Mesenchymal stem cell (in vitro differentiated cells and primary cell): Measurements from ENCODE around the gene AK4.

Experiments
- DNase-seq: peaks from one replicate; pipeline ENCODE4 v3.0.0-alpha.2; 2013
- H2AFZ ChIP-seq: one replicate; pipeline ENCODE4 v1.6.1; 2013; ENCODE audit warnings: low read depth, mild to moderate bottlenecking, control low read depth, inconsistent platforms, low read length, moderate library complexity
- H2AK5ac ChIP-seq: 2 replicates; pipeline ENCODE4 v1.6.1; 2013; ENCODE audit warnings: low read length, moderate library complexity, mild to moderate bottlenecking, inconsistent platforms; ENCODE audit not compliant: severe bottlenecking
- H2BK120ac ChIP-seq: one replicate; pipeline ENCODE4 v1.6.1; 2013; ENCODE audit warnings: low read depth, mild to moderate bottlenecking, inconsistent platforms, low read length, moderate library complexity
- H2BK12ac ChIP-seq, 2 experiments: one replicate each; pipeline ENCODE4 v1.6.1; 2013; ENCODE audit warnings: inconsistent platforms in 2 of 2, low read length in 2 of 2, mild to moderate bottlenecking in 2 of 2, moderate library complexity in 2 of 2, control low read depth in 1 of 2
- H2BK15ac ChIP-seq: one replicate; pipeline ENCODE4 v1.6.1; 2013; ENCODE audit warnings: mild to moderate bottlenecking, low read depth, inconsistent platforms; ENCODE audit not compliant: poor library complexity, severe bottlenecking
- H2BK5ac ChIP-seq: 2 replicates; pipeline ENCODE4 v1.6.1; 2013; ENCODE audit warnings: low read depth, mild to moderate bottlenecking, low read length, control low read depth, inconsistent platforms; ENCODE audit not compliant: poor library complexity, severe bottlenecking
- H3K14ac ChIP-seq, 2 experiments: one replicate each; pipeline ENCODE4 v1.6.1; 2013; ENCODE audit warnings: inconsistent platforms in 2 of 2, low read length in 2 of 2, control low read depth in 1 of 2, mild to moderate bottlenecking in 1 of 2, moderate library complexity in 1 of 2
- H3K18ac ChIP-seq, 2 experiments: one replicate each; pipeline ENCODE4 v1.6.1; 2013; ENCODE audit warnings: inconsistent platforms in 2 of 2, low read length in 2 of 2, control low read depth in 1 of 2, low read depth in 1 of 2, mild to moderate bottlenecking in 1 of 2
- H3K23ac ChIP-seq, 2 experiments: one replicate each; pipeline ENCODE4 v1.6.1; 2013; ENCODE audit warnings: inconsistent platforms in 2 of 2, low read length in 2 of 2, mild to moderate bottlenecking in 2 of 2, moderate library complexity in 2 of 2, control low read depth in 1 of 2
- H3K27ac ChIP-seq: 2 replicates; pipeline ENCODE4 v1.5.1; 2013; ENCODE audit warnings: mild to moderate bottlenecking, moderate library complexity, low read length, control low read depth, inconsistent platforms; ENCODE audit not compliant: poor library complexity, severe bottlenecking
- H3K27me3 ChIP-seq, 2 experiments: 2 replicates each; pipeline versions ENCODE4 v1.6.1 to v1.7.0; 2013; ENCODE audit warnings: low read length in 2 of 2, mild to moderate bottlenecking in 2 of 2, moderate library complexity in 2 of 2, control low read depth in 1 of 2, inconsistent platforms in 1 of 2; ENCODE audit not compliant: control insufficient read depth in 1 of 2, insufficient read depth in 1 of 2
- H3K36me3 ChIP-seq, 2 experiments: 2 replicates each; pipeline versions ENCODE4 v1.6.1 to v1.7.0; 2013; ENCODE audit warnings: low read length in 2 of 2, control low read depth in 1 of 2, inconsistent platforms in 1 of 2, low read depth in 1 of 2, mild to moderate bottlenecking in 1 of 2; ENCODE audit not compliant: insufficient read depth in 2 of 2, control insufficient read depth in 1 of 2
- H3K4ac ChIP-seq, 2 experiments: one replicate each; pipeline ENCODE4 v1.6.1; 2013; ENCODE audit warnings: inconsistent platforms in 2 of 2, low read length in 2 of 2, mild to moderate bottlenecking in 2 of 2, moderate library complexity in 2 of 2, control low read depth in 1 of 2, low read depth in 1 of 2
- H3K4me1 ChIP-seq: 2 replicates; pipeline ENCODE4 v1.6.1; 2013; ENCODE audit warnings: low read depth, low read length, control low read depth; ENCODE audit not compliant: control insufficient read depth, insufficient read depth
- H3K4me2 ChIP-seq: 2 replicates; pipeline ENCODE4 v1.6.1; 2013; ENCODE audit warnings: low read length, mild to moderate bottlenecking, inconsistent platforms; ENCODE audit not compliant: poor library complexity, severe bottlenecking
- H3K4me3 ChIP-seq, 2 experiments: 2 replicates each; pipeline versions ENCODE4 v1.5.1 to v1.7.0; 2013; ENCODE audit warnings: low read length in 2 of 2, mild to moderate bottlenecking in 2 of 2, control low read depth in 1 of 2, low read depth in 1 of 2; ENCODE audit not compliant: insufficient read depth in 1 of 2
- H3K79me1 ChIP-seq: replicated peaks from 2 replicates; pipeline ENCODE4 v1.6.1; 2013; ENCODE audit warnings: mild to moderate bottlenecking, control low read depth, low read length, inconsistent platforms; ENCODE audit not compliant: poor library complexity, severe bottlenecking
- H3K9ac ChIP-seq: 2 replicates; pipeline ENCODE4 v1.7.0; 2013; ENCODE audit warnings: mild to moderate bottlenecking, low read length, moderate library complexity
- H3K9me3 ChIP-seq: 2 replicates; pipeline ENCODE4 v1.7.0; 2013; ENCODE audit warnings: mild to moderate bottlenecking, low read length; ENCODE audit not compliant: control insufficient read depth
- H4K8ac ChIP-seq: one replicate; pipeline ENCODE4 v1.6.1; 2013; ENCODE audit warnings: inconsistent platforms, mild to moderate bottlenecking, low read length, moderate library complexity
- H4K91ac ChIP-seq: one replicate; pipeline ENCODE4 v1.6.1; 2013; ENCODE audit warnings: mild to moderate bottlenecking, low read length, inconsistent platforms
- WGBS: methylation state at CpG from one replicate; pipeline ENCODE4 v1.1.7; 2013; ENCODE audit warnings: mixed read lengths; 5-methylcytosine and 5-hydroxymethylcytosine counted together

AK4 gene

DNA sequence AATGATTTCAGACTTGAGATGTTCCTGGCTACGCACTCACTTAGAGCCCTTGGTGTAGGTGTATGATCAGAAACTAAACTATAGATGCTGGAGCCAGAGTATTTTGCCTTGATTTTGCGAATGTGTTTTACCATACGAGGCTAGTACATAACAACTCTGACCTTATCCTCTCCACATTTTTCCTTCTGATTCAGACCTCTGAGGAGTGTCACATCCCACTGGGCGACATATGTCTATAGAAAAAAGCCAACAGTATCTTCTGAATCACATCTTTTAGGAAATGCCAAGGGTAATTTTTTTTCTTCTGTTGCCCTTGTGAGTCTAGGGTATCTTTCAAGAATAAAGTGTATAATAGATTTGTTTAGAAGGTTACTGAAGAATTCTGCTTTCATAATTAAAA is 49.6 kb downstream of the AK4 start:
- Histone ChIP-seq H3K4me3 (no peak overlapping the region), H2BK120ac (no peak overlapping the region), H2BK5ac (no peak overlapping the region), H2BK12ac (no peak overlapping the region), H3K36me3 (peaks cover 9 to 27% of the 10 kb centered on the region in 2 experiments), H2AFZ (no peak overlapping the region), H4K91ac (no peak overlapping the region), H3K4ac (no peak overlapping the region), H3K27me3 (no peaks in the 10 kb centered on the region), H3K9me3 (no peaks in the 10 kb centered on the region), H2AK5ac (no peak overlapping the region), H3K18ac (no peak overlapping the region), H3K27ac (no peak overlapping the region), H4K8ac (no peak overlapping the region), H3K23ac (no peak overlapping the region), H3K4me2 (no peak overlapping the region), H3K14ac (no peak overlapping the region), H2BK15ac (no peak overlapping the region), H3K9ac (peak overlapping the region; percentile 4), H3K4me1 (peaks cover 3% of the 10 kb centered on the region), H3K79me1 (peaks cover 4% of the 10 kb centered on the region)
- DNase-seq, result no peak
- 92% methylated on average over 3 of the region's 4 CpGs for WGBS

DNA sequence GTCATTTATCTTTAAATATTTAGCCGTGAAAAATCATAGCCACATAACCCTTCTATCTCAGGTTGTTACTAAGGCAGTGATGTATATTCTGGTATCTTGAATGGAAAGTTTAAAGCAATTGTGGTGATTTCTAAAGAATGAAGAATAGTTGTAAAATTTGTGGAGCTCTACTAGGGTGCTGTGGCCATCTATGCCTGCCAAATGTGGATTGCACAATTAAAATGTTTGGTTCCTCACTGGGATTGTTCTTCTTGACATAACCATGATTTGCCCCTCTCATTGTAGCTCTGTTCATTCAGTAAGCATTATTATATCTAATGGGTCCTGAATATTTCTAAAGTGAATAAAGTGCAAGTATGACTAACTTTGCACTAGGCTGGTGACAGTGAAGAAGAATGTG is 50.1 kb downstream of the AK4 start:
- Histone ChIP-seq H3K23ac (no peak overlapping the region), H3K4ac (no peak overlapping the region), H3K4me1 (peaks cover 3% of the 10 kb centered on the region), H3K18ac (no peak overlapping the region), H3K14ac (no peak overlapping the region), H3K27me3 (no peaks in the 10 kb centered on the region), H3K27ac (no peak overlapping the region), H2AFZ (no peak overlapping the region), H2BK15ac (no peak overlapping the region), H2BK12ac (no peak overlapping the region), H2BK5ac (no peak overlapping the region), H2BK120ac (no peak overlapping the region), H3K79me1 (peaks cover 4% of the 10 kb centered on the region), H3K9me3 (no peaks in the 10 kb centered on the region), H4K91ac (no peak overlapping the region), H4K8ac (no peak overlapping the region), H3K4me2 (no peak overlapping the region), H2AK5ac (no peak overlapping the region), H3K9ac (peak overlapping the region; percentile 4), H3K36me3 (peaks cover 4 to 23% of the 10 kb centered on the region in 2 experiments), H3K4me3 (peak overlapping the region in 1 of 2 experiments; percentile 17)
- DNase-seq, result no peak
- no CpG with 5 or more reads among the region's 1 CpG for WGBS

DNA sequence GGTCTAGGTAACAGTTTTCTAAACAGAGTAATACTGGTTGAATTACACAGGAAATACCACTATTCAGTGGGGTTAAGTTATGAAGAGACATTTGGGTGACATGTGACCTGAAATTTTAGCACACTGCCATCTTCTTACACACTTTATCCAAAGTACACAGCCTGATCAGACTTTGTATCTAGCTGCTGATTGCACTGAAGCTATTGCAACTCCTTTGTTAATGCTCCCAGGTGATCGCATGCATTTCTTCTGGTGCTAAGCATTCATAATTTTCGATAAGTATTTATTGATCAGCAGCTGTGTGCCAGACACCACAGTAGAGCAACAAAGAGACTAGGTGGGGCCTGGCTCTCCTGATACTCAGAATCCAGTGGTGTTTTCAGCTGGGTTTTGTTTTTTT is 52.4 kb downstream of the AK4 start:
- no peak overlapping the region for H3K14ac ChIP-seq
- H2BK12ac ChIP-seq, result no peak overlapping the region
- H3K36me3 ChIP-seq, result peaks cover 0 to 11% of the 10 kb centered on the region in 2 experiments
- H2BK15ac ChIP-seq, result no peak overlapping the region
- no peak overlapping the region for H3K18ac ChIP-seq
- H3K4me3 ChIP-seq, result no peak overlapping the region
- no peak overlapping the region for H2BK120ac ChIP-seq
- H4K8ac ChIP-seq, result no peak overlapping the region
- H4K91ac ChIP-seq, result no peak overlapping the region
- H3K4me2 ChIP-seq, result no peak overlapping the region
- H3K9me3 ChIP-seq, result no peaks in the 10 kb centered on the region
- peaks cover 3% of the 10 kb centered on the region for H3K4me1 ChIP-seq
- no peak overlapping the region for H3K9ac ChIP-seq
- no peak overlapping the region for H2BK5ac ChIP-seq
- no peaks in the 10 kb centered on the region for H3K27me3 ChIP-seq
- no peak overlapping the region for H3K23ac ChIP-seq
- DNase-seq, result no peak
- H3K79me1 ChIP-seq, result peaks cover 4% of the 10 kb centered on the region
- no peak overlapping the region for H3K4ac ChIP-seq
- H2AFZ ChIP-seq, result no peak overlapping the region
- no peak overlapping the region for H2AK5ac ChIP-seq
- WGBS, result 95% methylated on average over 2 of the region's 2 CpGs
- H3K27ac ChIP-seq, result no peak overlapping the region

GRCh38 chr1:65206836-65207235 is 58.8 kb downstream of the AK4 start:
- H3K27ac ChIP-seq, result no peak overlapping the region
- H3K9ac ChIP-seq, result no peak overlapping the region
- no peak overlapping the region for H3K4me3 ChIP-seq
- H2BK120ac ChIP-seq, result no peak overlapping the region
- H3K36me3 ChIP-seq, result no peaks in the 10 kb centered on the region
- H3K18ac ChIP-seq, result no peak overlapping the region
- H2BK12ac ChIP-seq, result no peak overlapping the region
- H2BK15ac ChIP-seq, result no peak overlapping the region
- H2AFZ ChIP-seq, result no peak overlapping the region
- H2AK5ac ChIP-seq, result no peak overlapping the region
- H3K27me3 ChIP-seq, result no peaks in the 10 kb centered on the region
- DNase-seq, result no peak
- no peak overlapping the region for H4K91ac ChIP-seq
- no peak overlapping the region for H3K23ac ChIP-seq
- H3K79me1 ChIP-seq, result peaks cover 8% of the 10 kb centered on the region
- H3K4me2 ChIP-seq, result no peak overlapping the region
- H3K9me3 ChIP-seq, result no peaks in the 10 kb centered on the region
- H3K14ac ChIP-seq, result no peak overlapping the region
- no peak overlapping the region for H3K4ac ChIP-seq
- no peak overlapping the region for H2BK5ac ChIP-seq
- WGBS, result 100% methylated on average over 2 of the region's 2 CpGs
- H3K4me1 ChIP-seq, result peaks cover 2% of the 10 kb centered on the region
- H4K8ac ChIP-seq, result no peak overlapping the region
